Activated naive CD8-positive, alpha-beta T cell treated with anti-CD3 and anti-CD28 coated beads for 36 hours (primary cell): ENCODE measurements around the gene ESR2. TPM values are rescaled to one million over a fixed set of nuclear protein-coding genes. Genes with fewer than 3 reads are reported as not detected.

Source experiments
- DNase-seq: peaks from one replicate; pipeline ENCODE4 v3.0.0; 2021
- H3K27ac Mint-ChIP-seq: one replicate; pipeline ENCODE4 v1.8.0; 2022; ENCODE audit warnings: mild to moderate bottlenecking, moderate library complexity, mixed read lengths
- H3K27me3 Mint-ChIP-seq: one replicate; pipeline ENCODE4 v1.8.0; 2022; ENCODE audit warnings: mild to moderate bottlenecking, mixed read lengths
- H3K36me3 Mint-ChIP-seq: one replicate; pipeline ENCODE4 v1.8.0; 2021; ENCODE audit warnings: mild to moderate bottlenecking, mixed read lengths
- H3K4me1 Mint-ChIP-seq: one replicate; pipeline ENCODE4 v1.8.0; 2021; ENCODE audit warnings: mixed read lengths
- H3K4me3 Mint-ChIP-seq: one replicate; pipeline ENCODE4 v1.8.0; 2022; ENCODE audit warnings: mild to moderate bottlenecking, moderate library complexity, mixed read lengths
- H3K9me3 Mint-ChIP-seq: one replicate; pipeline ENCODE4 v1.8.0; 2022; ENCODE audit warnings: mixed read lengths
- total RNA-seq, 2 experiments: library from RNA; stranded (reverse); gene quantifications; one replicate each; pipeline ENCODE4 v1.2.3, GENCODE V29; 2021

ESR2 gene
- total RNA-seq, 2 experiments from 2014 or later = 0.95 to 0.96 TPM

DNA sequence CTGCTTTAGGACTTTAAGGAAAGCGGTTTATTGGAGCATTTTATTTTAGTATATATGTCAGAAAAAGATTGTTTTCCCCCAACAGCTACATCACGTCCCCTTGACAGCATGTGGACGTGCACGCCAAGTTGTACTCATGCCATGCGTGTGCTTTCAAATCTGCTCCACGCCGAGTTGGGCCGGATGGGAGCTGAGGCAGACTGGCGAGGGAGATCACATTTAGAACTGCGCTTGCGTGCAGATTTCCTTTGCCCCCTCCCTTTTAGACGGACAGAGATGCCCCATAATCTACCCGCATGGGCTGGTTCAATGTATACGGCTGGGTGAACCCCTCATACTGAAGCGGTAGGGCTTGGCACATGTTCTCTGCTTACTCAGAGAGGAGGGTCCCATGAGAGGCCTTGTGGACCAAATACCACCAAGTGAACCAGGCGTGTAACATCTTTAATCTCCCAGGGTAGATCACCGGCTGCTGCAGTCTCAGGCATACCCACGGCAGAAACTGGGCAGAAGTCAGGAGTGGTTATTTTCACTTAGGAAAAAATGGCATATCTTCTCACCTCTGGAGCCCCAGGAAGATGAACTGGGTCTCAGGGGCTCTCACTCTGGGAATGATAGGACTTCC, 92.1 kb downstream of the ESR2 start:
- Mint-ChIP-seq H3K9me3 (no peaks in the 10 kb centered on the region), H3K4me3 (no peak overlapping the region), H3K27me3 (no peaks in the 10 kb centered on the region), H3K27ac (no peak overlapping the region), H3K36me3 (peaks cover 3% of the 10 kb centered on the region), H3K4me1 (peaks cover 13% of the 10 kb centered on the region)
- DNase-seq = no peak

DNA sequence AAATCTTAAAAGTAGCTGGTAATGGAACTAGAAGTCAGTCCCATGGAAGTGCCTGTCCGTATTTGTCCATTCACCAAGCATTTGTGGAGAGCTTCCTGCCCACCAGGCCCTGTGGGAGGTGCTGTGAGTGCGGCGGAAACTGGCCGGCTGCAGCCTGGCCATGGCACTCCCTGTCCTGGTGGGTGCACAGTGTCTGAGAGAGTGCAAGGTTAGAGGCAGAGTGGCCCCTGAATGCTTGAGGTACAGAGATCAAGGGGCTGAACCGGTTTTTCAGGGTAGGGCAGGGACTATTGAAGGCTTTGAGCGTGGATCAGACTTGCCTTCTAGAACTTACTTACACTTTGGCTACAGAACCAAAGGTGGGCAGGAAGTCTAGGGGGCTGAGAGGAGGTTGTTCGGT, 92.9 kb downstream of the ESR2 start:
- DNase-seq = no peak
- H3K27ac Mint-ChIP-seq = no peak overlapping the region
- H3K4me3 Mint-ChIP-seq = no peak overlapping the region
- no peaks in the 10 kb centered on the region for H3K9me3 Mint-ChIP-seq
- H3K36me3 Mint-ChIP-seq = peaks cover 3% of the 10 kb centered on the region
- H3K4me1 Mint-ChIP-seq = peaks cover 19% of the 10 kb centered on the region
- no peaks in the 10 kb centered on the region for H3K27me3 Mint-ChIP-seq

DNA sequence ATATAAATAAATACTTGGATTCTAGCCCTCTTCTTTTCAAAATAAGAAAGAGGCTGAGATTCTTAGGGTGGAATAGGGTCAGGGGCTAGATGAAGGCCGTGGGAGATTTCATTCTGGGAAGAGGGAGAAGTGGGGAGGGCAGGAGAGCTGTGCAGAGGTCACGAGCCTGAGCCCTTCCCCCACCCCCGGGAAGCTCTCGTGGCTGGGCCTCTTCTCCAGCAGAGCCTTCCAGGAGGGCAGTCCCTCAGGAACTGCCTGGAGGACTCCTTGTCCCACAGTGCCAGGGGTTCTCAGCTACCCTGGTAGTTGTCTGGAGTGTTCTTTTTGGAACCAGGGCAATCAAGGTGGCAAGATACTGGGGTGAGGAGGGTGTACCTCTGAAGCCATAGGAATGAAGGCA, 94.0 kb downstream of the ESR2 start:
- H3K27me3 Mint-ChIP-seq = no peaks in the 10 kb centered on the region

DNA sequence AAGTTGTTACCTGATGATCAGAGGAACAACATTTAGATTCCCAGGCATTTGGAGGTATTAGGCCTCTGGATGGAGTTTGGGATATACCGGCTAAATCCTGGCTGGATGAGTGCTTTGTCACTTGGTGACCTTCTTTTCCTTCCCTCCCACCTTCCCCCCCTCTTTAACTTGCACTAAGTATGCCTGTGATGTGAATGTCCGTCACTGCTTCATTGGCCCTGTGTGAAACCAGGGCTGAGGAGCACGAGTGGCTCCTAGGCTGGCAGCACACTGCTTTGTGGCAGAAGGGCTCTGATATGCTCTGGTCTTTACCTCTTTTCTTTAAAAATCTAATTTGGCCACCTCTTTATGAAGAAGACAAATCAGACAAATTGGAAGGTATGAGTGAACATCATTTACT, 95.7 kb downstream of the ESR2 start:
- no peaks in the 10 kb centered on the region for H3K27me3 Mint-ChIP-seq
- no peak overlapping the region for H3K4me3 Mint-ChIP-seq
- peaks cover 37% of the 10 kb centered on the region for H3K4me1 Mint-ChIP-seq
- peaks cover 4% of the 10 kb centered on the region for H3K36me3 Mint-ChIP-seq
- DNase-seq = no peak
- H3K9me3 Mint-ChIP-seq = no peaks in the 10 kb centered on the region
- H3K27ac Mint-ChIP-seq = no peak overlapping the region

More for the DNA sequence above, 94.0 kb downstream of the ESR2 start:
- Mint-ChIP-seq H3K27ac (no peak overlapping the region), H3K9me3 (no peaks in the 10 kb centered on the region), H3K36me3 (peaks cover 5% of the 10 kb centered on the region), H3K4me3 (no peak overlapping the region), H3K4me1 (peaks cover 26% of the 10 kb centered on the region)
- DNase-seq = no peak

DNA sequence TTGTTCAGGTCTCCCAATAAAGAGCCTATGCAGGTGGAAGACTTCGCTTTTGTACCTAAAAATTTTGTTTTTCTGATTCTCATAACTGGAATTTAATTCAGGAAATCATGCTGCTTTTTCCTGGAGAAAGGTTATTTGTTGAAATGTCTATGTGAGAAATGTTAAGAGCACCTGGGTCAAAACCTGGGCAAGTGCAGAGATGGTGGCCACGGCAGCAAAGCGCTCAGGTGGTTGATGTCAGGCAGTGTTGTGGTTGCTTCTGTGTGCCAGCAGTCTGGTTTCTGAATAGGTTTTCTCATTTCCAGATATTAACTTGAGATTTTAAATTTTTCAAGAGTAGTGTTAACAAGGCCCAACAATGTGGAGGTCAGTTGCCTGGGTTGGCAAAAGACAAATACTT, 96.2 kb downstream of the ESR2 start:
- H3K4me1 Mint-ChIP-seq = peaks cover 35% of the 10 kb centered on the region
- H3K27me3 Mint-ChIP-seq = no peaks in the 10 kb centered on the region
- peaks cover 3% of the 10 kb centered on the region for H3K36me3 Mint-ChIP-seq
- H3K27ac Mint-ChIP-seq = no peak overlapping the region
- H3K9me3 Mint-ChIP-seq = no peaks in the 10 kb centered on the region
- no peak for DNase-seq
- no peak overlapping the region for H3K4me3 Mint-ChIP-seq

DNA sequence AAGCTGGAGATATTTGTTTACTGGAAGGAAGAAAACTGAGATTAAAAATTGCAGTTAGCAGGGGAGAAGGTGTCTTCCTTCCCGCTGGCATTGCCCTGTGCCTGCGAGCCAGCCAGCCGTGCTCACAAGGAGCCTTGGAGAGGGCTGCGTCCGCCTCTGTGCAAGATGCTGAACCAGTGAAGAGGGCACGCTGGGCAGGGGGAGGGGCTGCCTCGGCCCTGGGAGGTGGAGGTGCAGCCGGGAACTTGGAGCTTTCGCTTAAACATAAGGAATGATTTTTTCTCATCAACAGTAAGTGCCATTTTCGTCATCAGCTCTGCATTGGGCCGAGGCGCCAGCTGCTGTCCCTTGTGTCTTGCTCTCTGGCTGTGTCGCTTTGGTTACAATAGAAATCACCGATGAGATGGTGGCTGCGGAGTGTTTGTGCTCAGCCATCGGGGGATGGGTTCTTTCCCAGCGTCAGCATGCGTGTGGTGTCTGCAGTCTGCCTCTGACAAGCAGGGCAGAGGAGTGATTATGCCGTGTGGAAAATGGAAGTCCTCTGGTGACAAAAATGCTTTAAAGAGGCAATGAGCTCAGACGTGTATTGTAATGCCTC, 97.3 kb downstream of the ESR2 start:
- Mint-ChIP-seq H3K9me3 (no peaks in the 10 kb centered on the region), H3K27ac (no peak overlapping the region), H3K36me3 (peaks cover 3% of the 10 kb centered on the region), H3K4me3 (peak overlapping the region; percentile 66), H3K27me3 (no peaks in the 10 kb centered on the region), H3K4me1 (peaks cover 31% of the 10 kb centered on the region)
- DNase-seq = no peak

DNA sequence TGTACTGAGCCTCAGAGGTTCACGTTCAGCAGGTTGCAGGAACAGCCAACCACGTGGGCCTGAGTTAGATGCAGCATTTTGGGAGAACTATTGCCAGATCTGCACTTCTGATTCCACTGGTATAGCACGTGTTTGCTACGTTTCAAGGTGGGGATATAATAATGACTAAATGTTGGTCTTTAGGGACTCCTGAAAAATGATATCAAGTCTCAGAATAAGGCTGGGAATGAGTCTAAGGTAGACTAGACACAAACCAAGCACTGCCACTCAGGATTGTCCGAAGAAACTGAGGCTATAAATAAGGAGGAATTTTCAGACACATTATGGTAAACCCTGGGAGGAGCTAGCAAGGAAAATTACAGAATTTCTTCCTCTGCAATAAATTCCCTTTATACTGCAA, 98.1 kb downstream of the ESR2 start:
- H3K9me3 Mint-ChIP-seq = no peaks in the 10 kb centered on the region
- DNase-seq = no peak
- H3K27me3 Mint-ChIP-seq = no peaks in the 10 kb centered on the region
- no peak overlapping the region for H3K4me3 Mint-ChIP-seq
- peaks cover 33% of the 10 kb centered on the region for H3K4me1 Mint-ChIP-seq
- H3K36me3 Mint-ChIP-seq = peaks cover 5% of the 10 kb centered on the region
- H3K27ac Mint-ChIP-seq = no peak overlapping the region

DNA sequence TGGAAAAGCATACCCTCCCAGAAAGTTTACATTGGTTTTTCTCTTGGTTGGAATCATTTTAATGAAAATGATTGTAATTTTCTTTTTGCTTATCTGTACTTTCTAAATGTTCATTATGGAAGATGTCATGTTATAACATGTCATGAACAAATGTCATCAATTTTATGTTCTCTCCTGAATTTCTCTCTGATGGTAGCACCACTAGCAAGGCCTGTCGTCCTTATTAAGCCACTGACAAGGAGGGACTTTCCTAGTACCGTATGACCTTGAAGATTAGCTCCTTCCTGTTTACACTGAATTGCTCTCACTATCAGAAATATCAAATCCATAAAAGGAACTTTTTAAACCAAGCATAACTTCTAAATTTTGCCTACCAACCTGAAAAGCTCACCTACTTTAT, 99.0 kb downstream of the ESR2 start:
- Mint-ChIP-seq H3K36me3 (peaks cover 11% of the 10 kb centered on the region), H3K27ac (peak overlapping the region; percentile 61), H3K9me3 (no peaks in the 10 kb centered on the region), H3K27me3 (no peaks in the 10 kb centered on the region), H3K4me1 (peaks cover 33% of the 10 kb centered on the region), H3K4me3 (no peak overlapping the region)
- no peak for DNase-seq

DNA sequence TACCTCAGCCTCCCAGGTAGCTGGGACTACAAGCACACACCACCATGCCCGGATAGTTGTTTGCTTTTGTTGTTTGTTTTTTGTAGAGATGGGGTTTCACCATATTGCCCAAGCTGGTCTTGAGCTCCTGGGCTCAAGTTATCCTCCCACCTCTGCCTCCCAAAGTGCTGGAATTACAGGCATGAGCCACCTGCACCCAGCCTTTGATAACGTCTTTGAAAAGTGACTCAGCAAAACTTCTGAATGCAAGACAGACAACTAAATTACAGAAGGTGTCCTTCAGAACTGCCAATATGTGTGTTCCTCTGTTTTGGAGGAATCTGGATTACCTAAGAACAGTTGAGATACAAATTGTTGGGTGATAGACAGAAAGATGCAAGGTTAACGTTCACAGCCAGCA, 99.8 kb downstream of the ESR2 start:
- peaks cover 15% of the 10 kb centered on the region for H3K36me3 Mint-ChIP-seq
- no peaks in the 10 kb centered on the region for H3K27me3 Mint-ChIP-seq
- H3K27ac Mint-ChIP-seq = peak overlapping the region; percentile 61

DNA sequence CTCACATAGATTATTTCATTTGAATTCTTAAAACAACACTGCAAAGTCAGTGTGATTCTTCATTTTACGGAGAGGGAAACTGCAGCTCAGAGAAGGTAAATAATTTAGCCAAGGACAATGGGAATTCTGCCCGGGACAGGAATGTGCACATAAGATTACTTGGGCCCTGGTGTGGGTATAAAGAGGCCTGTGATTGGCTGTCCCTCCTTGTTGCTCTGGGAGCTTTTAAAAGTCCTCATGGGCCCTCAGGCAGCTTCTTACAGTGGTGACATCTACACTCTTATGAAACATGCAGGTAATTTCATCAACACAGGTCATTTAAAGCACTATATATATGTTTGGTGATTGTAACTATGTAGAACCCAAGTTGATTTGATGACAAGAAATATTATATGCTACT, 100.3 kb downstream of the ESR2 start:
- DNase-seq = no peak
- no peak overlapping the region for H3K27ac Mint-ChIP-seq
- H3K4me3 Mint-ChIP-seq = no peak overlapping the region
- no peaks in the 10 kb centered on the region for H3K27me3 Mint-ChIP-seq
- peaks cover 33% of the 10 kb centered on the region for H3K4me1 Mint-ChIP-seq
- peaks cover 15% of the 10 kb centered on the region for H3K36me3 Mint-ChIP-seq
- no peaks in the 10 kb centered on the region for H3K9me3 Mint-ChIP-seq

More for the DNA sequence above, 99.8 kb downstream of the ESR2 start:
- no peak for DNase-seq
- Mint-ChIP-seq H3K4me3 (no peak overlapping the region), H3K9me3 (no peaks in the 10 kb centered on the region), H3K4me1 (peaks cover 33% of the 10 kb centered on the region)

DNA sequence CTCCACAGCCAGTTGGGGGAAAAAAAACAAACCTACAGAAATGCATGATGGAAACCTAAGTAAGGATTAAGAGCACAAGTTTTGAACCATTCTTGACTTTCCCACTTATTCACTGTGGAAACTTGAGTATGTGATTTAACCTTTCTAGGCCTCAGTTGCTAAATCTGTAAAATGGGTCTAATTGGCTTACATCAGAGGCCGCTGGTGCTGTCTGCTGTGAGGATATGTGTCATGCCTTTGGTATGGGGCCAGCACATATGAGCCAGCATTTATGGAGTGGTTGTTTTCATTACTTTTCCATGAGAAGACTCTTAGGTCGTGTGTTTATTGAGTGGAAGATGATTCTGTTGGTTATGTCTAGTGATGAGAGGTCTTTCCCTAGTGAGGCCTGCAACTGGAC, 102.4 kb downstream of the ESR2 start:
- Mint-ChIP-seq H3K4me1 (peaks cover 26% of the 10 kb centered on the region), H3K27me3 (no peaks in the 10 kb centered on the region), H3K4me3 (no peak overlapping the region), H3K36me3 (peaks cover 23% of the 10 kb centered on the region), H3K9me3 (no peaks in the 10 kb centered on the region), H3K27ac (no peak overlapping the region)
- no peak for DNase-seq

DNA sequence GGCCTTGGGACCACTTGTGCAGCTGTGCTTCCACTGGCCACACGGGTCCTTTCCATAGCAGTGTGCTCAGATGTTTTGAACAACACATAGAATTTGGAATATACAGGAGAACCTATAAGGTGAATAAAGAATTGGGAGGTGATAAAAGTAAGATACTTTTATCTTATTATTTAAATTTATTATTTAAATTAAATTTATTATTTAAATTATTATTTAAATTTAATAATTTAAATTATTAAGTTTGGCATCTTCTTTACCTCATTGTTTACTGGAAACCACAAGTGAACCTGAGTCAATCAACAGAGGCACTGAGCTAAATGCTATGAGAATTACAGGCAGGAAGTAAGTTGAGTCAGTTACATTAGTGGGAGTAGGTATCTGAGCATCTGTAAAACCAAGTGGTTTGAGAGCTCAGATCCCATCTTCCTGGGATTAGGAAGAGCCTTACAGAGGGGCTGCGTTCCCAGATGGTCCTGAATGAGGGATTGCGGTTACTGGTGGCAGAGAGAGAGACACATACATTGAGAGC, 103.1 kb downstream of the ESR2 start:
- Mint-ChIP-seq H3K4me3 (no peak overlapping the region), H3K36me3 (peaks cover 26% of the 10 kb centered on the region), H3K27ac (no peak overlapping the region), H3K4me1 (peaks cover 20% of the 10 kb centered on the region), H3K9me3 (no peaks in the 10 kb centered on the region), H3K27me3 (no peaks in the 10 kb centered on the region)
- no peak for DNase-seq

DNA sequence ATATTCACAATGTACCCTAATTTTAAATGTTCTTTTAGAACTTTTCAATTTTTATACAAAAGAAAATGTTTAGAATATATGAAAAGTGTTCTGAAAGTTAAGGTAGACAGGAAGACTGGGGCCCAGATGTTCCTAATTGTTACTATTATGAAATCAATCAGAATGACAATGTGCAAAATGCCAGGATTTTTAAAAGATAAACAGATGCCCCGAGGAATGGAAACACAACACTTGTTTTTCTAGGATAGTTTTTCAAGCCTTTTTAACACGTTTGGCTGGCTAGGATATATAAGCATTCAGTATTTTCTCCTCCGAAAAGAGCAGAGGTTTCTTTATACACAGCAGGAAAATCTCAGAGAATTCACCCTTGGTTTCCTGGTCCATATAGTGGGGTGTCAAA, 106.8 kb downstream of the ESR2 start:
- peaks cover 45% of the 10 kb centered on the region for H3K36me3 Mint-ChIP-seq
- no peaks in the 10 kb centered on the region for H3K27me3 Mint-ChIP-seq
- no peak overlapping the region for H3K27ac Mint-ChIP-seq
- no peak for DNase-seq
- H3K4me1 Mint-ChIP-seq = peaks cover 2% of the 10 kb centered on the region
- H3K9me3 Mint-ChIP-seq = no peaks in the 10 kb centered on the region
- H3K4me3 Mint-ChIP-seq = no peak overlapping the region

DNA sequence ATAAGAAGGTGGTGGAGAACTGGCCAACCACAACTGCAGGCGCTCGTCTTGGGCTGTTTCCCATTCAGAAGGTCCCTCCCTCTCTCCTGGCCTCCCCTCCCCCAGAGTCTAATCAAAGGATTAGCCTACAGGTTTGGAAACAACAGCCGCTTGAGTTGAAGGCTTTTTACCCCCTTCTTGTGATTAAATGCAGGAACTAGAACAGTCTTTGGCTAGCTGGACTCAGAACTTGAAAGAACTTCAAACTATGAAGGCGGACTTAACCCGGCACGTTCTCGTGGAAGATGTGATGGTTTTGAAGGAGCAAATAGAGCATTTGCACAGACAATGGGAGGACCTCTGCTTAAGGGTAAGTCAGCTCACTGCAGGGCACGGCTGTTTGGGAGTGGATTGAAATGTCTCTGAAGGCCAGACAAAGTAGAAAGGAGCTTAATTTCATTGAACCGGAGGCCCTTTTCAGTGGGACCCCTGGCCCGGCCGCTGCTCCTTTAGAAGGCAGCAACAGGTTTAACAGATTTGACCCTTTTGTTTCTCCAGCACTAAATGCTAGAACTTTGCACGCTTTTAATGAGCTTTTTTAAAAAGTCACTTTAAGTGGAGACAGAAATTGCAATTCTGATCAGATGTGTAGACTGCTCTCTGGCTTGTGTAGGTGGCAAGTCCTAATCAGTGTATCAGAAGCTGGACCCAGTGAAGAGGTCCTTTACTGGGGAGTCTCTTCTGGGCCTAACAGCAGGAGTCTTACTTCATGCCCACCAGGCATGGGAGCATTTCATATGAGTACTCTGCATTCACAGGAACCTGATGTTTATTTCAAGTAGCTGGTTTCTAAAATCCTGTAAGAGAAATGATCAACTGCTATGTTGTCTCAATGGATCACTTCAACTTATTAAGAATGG, 107.7 kb downstream of the ESR2 start:
- H3K36me3 Mint-ChIP-seq = peaks cover 45% of the 10 kb centered on the region

DNA sequence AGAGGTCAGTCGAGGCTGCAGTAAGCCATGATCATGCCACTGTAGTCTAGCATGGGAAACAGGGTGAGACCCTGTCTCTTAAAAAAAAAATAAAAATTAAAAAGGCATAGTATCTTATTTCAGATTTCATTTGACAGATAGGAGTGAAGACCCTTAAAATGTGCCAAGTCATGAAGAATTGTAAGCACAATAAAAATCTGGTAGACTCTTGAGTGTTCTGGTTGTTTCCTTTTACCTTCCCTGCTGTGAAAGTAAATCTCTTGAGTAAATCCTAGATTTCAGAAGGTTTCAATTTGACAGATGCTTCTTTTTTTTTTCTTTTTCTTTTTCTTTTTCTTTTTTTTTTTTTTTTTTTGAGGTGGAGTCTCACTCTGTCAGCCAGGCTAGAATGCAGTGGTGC, 109.0 kb downstream of the ESR2 start:
- Mint-ChIP-seq H3K27me3 (no peaks in the 10 kb centered on the region), H3K4me1 (no peaks in the 10 kb centered on the region), H3K27ac (no peak overlapping the region), H3K4me3 (no peak overlapping the region), H3K9me3 (no peaks in the 10 kb centered on the region), H3K36me3 (peaks cover 43% of the 10 kb centered on the region)
- no peak for DNase-seq

More for the DNA sequence above, 107.7 kb downstream of the ESR2 start:
- Mint-ChIP-seq H3K9me3 (no peaks in the 10 kb centered on the region), H3K4me3 (no peak overlapping the region), H3K27ac (no peak overlapping the region), H3K27me3 (no peaks in the 10 kb centered on the region), H3K4me1 (peaks cover 2% of the 10 kb centered on the region)
- no peak for DNase-seq
